Mucosa of rectum (tissue), 2 donors: ENCODE results near the gene ABI3BP.

Source experiments
- H3K27ac ChIP-seq, 2 donors: one replicate each; pipeline ENCODE4 v1.7.0; 2013; ENCODE audit warnings: inconsistent platforms in 2 of 2, low read depth in 2 of 2, low read length in 2 of 2
- H3K27me3 ChIP-seq, 2 donors: one replicate each; pipeline ENCODE4 v1.7.0; 2013; ENCODE audit warnings: low read length in 2 of 2; ENCODE audit not compliant: control insufficient read depth in 2 of 2, insufficient read depth in 2 of 2
- H3K36me3 ChIP-seq, 2 donors: one replicate each; pipeline ENCODE4 v1.7.0; 2013; ENCODE audit warnings: low read length in 2 of 2; ENCODE audit not compliant: control insufficient read depth in 2 of 2, insufficient read depth in 2 of 2
- H3K4me1 ChIP-seq, 2 donors: one replicate each; pipeline ENCODE4 v1.7.0; 2013; ENCODE audit warnings: low read length in 2 of 2, mild to moderate bottlenecking in 1 of 2; ENCODE audit not compliant: control insufficient read depth in 2 of 2, insufficient read depth in 2 of 2
- H3K4me3 ChIP-seq, 2 donors: one replicate each; pipeline ENCODE4 v1.7.0; 2013; ENCODE audit warnings: low read length in 2 of 2
- H3K9ac ChIP-seq, 2 donors: one replicate each; pipeline ENCODE4 v1.7.0; 2013; ENCODE audit warnings: low read length in 2 of 2, low read depth in 1 of 2, mild to moderate bottlenecking in 1 of 2
- H3K9me3 ChIP-seq, 2 donors: one replicate each; pipeline ENCODE4 v1.7.0; 2013; ENCODE audit warnings: low read length in 2 of 2; ENCODE audit not compliant: control insufficient read depth in 2 of 2
- donor health status: healthy.
- donor health status: Normal muscosa, but diverticular disease.

The ABI3BP gene

DNA sequence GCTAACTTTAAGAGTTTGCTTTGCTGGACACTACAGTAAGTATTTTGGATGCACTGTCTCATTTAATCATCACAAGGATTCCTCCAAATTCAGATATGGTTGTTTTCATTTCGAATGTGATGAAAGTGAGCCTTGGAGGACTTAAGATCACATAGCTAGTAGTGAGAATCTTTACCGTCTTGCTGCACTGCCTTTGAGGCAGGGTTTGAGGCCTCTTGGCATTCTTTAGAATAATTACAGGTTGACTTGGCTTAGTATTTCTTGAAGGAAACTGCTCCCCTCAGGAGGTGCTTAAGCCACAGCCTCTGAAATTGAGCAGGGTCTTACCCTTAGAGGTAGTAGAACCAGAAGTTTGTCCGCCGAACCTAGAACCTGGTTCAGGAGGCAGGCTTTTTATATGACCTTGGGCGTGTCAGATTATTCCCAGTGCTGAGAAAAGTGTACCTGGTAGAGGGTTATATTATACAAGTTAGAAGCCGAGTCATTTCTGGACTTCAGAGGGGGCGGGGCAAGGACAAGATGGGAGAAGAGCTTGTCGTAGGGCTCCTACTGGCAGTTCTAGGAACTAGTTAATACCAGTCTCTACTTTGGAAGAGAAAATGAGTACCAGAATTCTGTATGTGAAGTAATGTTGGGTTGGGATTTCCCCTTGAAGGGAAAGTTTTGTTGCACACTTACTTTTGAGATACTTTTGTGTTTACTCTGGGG, 282.8 kb downstream of the ABI3BP start:
- Histone ChIP-seq H3K4me3 (peak overlapping the region; percentile 68 to 91), H3K27ac (peak overlapping the region; percentile 95 to 97), H3K9me3 (no peaks in the 10 kb centered on the region), H3K4me1 (peaks cover 10 to 12% of the 10 kb centered on the region in 2 donors), H3K27me3 (no peaks in the 10 kb centered on the region), H3K9ac (peak overlapping the region; percentile 87 to 95), H3K36me3 (peaks cover 9% of the 10 kb centered on the region in 2 donors)

GRCh38 chr3:100709842-100710260, 283.4 kb downstream of the ABI3BP start:
- H3K4me1 ChIP-seq, result peaks cover 10 to 12% of the 10 kb centered on the region in 2 donors
- H3K36me3 ChIP-seq, result peaks cover 4 to 5% of the 10 kb centered on the region in 2 donors
- peak overlapping the region; percentile 95 to 97 for H3K27ac ChIP-seq
- H3K4me3 ChIP-seq, result peak overlapping the region; percentile 68 to 91
- H3K27me3 ChIP-seq, result no peaks in the 10 kb centered on the region
- H3K9me3 ChIP-seq, result no peaks in the 10 kb centered on the region
- H3K9ac ChIP-seq, result peak overlapping the region; percentile 87 to 95

DNA sequence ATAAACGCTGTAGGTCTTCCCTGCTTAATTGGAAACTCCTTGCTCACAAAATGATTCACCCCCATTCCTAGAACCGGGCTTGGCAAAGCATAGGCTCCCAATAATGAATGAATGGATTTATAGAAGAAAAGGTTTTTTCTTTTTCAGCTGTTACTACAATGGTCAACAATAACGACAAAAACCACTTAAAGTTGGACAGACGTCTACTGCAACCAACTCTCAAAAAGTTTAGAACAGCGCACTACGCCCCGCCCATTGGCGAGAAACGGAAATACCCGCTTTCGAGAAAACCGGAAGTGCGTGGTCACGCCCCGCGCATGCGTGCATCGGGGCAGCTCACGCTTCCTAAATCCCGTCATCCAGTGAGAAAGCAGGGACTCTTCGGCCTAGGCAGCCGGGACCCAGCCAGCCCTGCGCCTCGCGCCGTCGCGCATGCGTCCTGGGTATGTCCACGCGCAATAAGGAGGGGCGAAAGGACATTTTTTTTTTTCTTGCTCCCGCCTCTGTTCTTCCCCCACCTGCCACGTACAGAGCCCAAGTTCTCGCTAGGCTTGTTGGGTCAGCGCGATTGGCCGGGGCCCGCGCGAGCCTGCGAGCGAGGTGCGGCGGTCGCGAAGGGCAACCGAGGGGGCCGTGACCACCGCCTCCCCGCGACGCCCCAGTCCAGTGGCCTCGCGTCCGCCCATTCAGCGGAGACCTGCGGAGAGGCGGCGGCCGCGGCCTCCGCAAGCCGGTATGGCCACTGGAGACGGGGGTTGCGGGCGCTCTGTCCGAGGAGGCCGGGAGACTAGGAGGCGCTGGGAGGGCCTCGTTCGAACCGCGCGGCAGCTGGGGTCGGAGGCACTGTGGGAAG, 284.0 kb downstream of the ABI3BP start, which contains the start of gene TFG:
TFG (plus strand) TSS at position 506 of the 853 bp plus-strand sequence. CDS start 4,192 bp downstream, outside the sequence.
- no peaks in the 10 kb centered on the region for H3K9me3 ChIP-seq
- H3K27ac ChIP-seq, result peak within 1 kb of the TSS; percentile 95 to 97
- no peaks in the 10 kb centered on the region for H3K27me3 ChIP-seq
- H3K36me3 ChIP-seq, result peaks cover 4 to 5% of the 10 kb centered on the region in 2 donors
- peak within 1 kb of the TSS; percentile 68 to 91 for H3K4me3 ChIP-seq
- H3K4me1 ChIP-seq, result peaks cover 10 to 12% of the 10 kb centered on the region in 2 donors
- H3K9ac ChIP-seq, result peak within 1 kb of the TSS; percentile 87 to 95

GRCh38 chr3:100708644-100708988, 284.6 kb downstream of the ABI3BP start:
- Histone ChIP-seq H3K4me3 (peak overlapping the region; percentile 68 to 91), H3K9me3 (no peaks in the 10 kb centered on the region), H3K27me3 (no peaks in the 10 kb centered on the region), H3K27ac (peak overlapping the region; percentile 95 to 97), H3K36me3 (no peaks in the 10 kb centered on the region), H3K9ac (peak overlapping the region; percentile 55 to 82), H3K4me1 (peaks cover 10 to 12% of the 10 kb centered on the region in 2 donors)

- H3K36me3 ChIP-seq, result no peaks in the 10 kb centered on the region
- no peaks in the 10 kb centered on the region for H3K9me3 ChIP-seq
- H3K27me3 ChIP-seq, result no peaks in the 10 kb centered on the region
- H3K9ac ChIP-seq, result no peak overlapping the region
- no peak overlapping the region for H3K4me3 ChIP-seq
- peaks cover 5 to 9% of the 10 kb centered on the region in 2 donors for H3K4me1 ChIP-seq
- no peak overlapping the region for H3K27ac ChIP-seq
Observed at GRCh38 chr3:100706365-100706764, 286.9 kb downstream of the ABI3BP start.

DNA sequence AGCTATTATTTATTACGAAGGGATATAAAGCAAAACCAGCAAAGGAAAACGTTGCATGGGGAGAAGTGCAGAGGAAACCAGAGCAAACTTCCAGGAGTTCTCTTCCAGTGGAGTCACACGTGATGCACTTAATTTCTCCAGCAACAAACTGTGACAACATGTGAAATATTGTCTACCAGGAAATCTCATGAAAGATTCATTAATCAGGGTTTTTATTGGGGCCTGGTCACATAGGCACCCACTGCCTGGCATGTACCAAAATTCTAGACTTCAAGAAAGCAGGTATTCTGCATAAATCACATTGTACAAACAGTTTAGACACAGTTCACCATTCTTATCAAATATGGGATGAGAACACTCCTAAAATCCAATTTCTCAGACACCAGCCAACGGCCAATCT, 289.4 kb downstream of the ABI3BP start:
- no peaks in the 10 kb centered on the region for H3K27me3 ChIP-seq
- H3K9ac ChIP-seq, result no peak overlapping the region

GRCh38 chr3:100702980-100703345, 290.3 kb downstream of the ABI3BP start:
- Histone ChIP-seq H3K9ac (no peak overlapping the region), H3K4me3 (no peak overlapping the region), H3K36me3 (no peaks in the 10 kb centered on the region), H3K27ac (no peak overlapping the region), H3K9me3 (no peaks in the 10 kb centered on the region), H3K27me3 (no peaks in the 10 kb centered on the region), H3K4me1 (no peaks in the 10 kb centered on the region)

More for the DNA sequence above, 289.4 kb downstream of the ABI3BP start:
- Histone ChIP-seq H3K4me1 (peaks cover 2% of the 10 kb centered on the region in 2 donors), H3K27ac (no peak overlapping the region), H3K9me3 (no peaks in the 10 kb centered on the region), H3K4me3 (no peak overlapping the region), H3K36me3 (no peaks in the 10 kb centered on the region)

GRCh38 chr3:100702082-100702979, 290.9 kb downstream of the ABI3BP start:
- H3K4me3 ChIP-seq, result no peak overlapping the region
- H3K27me3 ChIP-seq, result no peaks in the 10 kb centered on the region
- H3K9me3 ChIP-seq, result no peaks in the 10 kb centered on the region
- H3K27ac ChIP-seq, result no peak overlapping the region
- H3K36me3 ChIP-seq, result no peaks in the 10 kb centered on the region
- no peaks in the 10 kb centered on the region for H3K4me1 ChIP-seq
- H3K9ac ChIP-seq, result no peak overlapping the region

DNA sequence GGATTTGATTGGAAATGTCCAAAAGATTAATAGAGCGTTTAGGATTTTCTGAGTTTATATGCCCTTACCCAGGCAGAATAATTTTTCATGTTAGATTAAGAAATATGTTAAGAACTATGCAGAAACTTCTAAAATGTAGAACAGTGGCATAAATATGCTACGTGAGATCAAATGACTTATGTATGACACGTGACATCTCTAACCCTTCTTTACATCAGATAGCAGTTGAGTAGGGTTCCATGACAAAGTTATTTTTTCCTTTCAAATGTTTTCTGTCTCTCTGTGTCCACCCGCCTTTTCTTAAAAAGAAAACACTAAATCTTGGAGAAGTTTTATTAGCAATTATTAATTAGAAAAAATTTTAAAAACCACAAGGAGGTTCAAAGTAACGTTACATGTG, 292.5 kb downstream of the ABI3BP start:
- H3K27ac ChIP-seq, result no peak overlapping the region
- no peak overlapping the region for H3K9ac ChIP-seq
- H3K4me3 ChIP-seq, result no peak overlapping the region
- no peaks in the 10 kb centered on the region for H3K36me3 ChIP-seq
- no peaks in the 10 kb centered on the region for H3K4me1 ChIP-seq
- H3K9me3 ChIP-seq, result no peaks in the 10 kb centered on the region
- H3K27me3 ChIP-seq, result no peaks in the 10 kb centered on the region
